T-cell (primary cell): ENCODE data around the gene SKAP2. TPM values are rescaled to one million over a fixed set of nuclear protein-coding genes. Genes with fewer than 3 reads are reported as not detected.
"Not testable (repeated sequence)": the region's sequence is repeated elsewhere in the genome, so short reads cannot be mapped to it uniquely, and the experiment has no call there.

Experiments used
- ATAC-seq, 4 experiments: fragments of 200-7000 bp in 3 of 4; fragments of 150-1000 bp in 1 of 4; cut with Tn5 transposase; replicated peaks in 1 of 4; 1 replicate in 3 of 4; 2 replicates in 1 of 4; pipeline ENCODE4 v1.10.0; 2021; ENCODE audit warnings: moderate library complexity in 3 of 4, mild to moderate bottlenecking in 2 of 4, moderate number of reproducible peaks in 1 of 4
- CTCF ChIA-PET, 2 donors: fragments of 300-600 bp; sonication (Branson Sonifier 250); formaldehyde crosslinking; loops; one replicate each; lab custom pipeline; 2022; ENCODE audit warnings: antibody characterized with exemption in 2 of 2; lab: Charles Lee
- POLR2A ChIA-PET, 2 donors: fragments of 300-600 bp; sonication (Branson Sonifier 250); formaldehyde crosslinking; loops; one replicate each; lab custom pipeline; 2022; ENCODE audit warnings: antibody characterized with exemption in 2 of 2; lab: Charles Lee
- DNase-seq, 35 experiments: peaks; one replicate each; pipeline versions ENCODE4 v3.0.0 to v3.0.0-alpha.2; 2013 to 2023
- H3K27ac ChIP-seq: one replicate; pipeline ENCODE4 v1.5.1; 2013; ENCODE audit warnings: low read length
- H3K27me3 ChIP-seq, 2 experiments: replicated peaks in 1 of 2; 1 replicate in 1 of 2; 2 replicates in 1 of 2; pipeline versions ENCODE4 v1.6.1 to v1.7.0; 2013; ENCODE audit warnings: low read length in 1 of 2, mixed read lengths in 1 of 2; ENCODE audit not compliant: control insufficient read depth in 2 of 2, insufficient read depth in 2 of 2; ENCODE audit errors: extremely low read depth in 1 of 2
- H3K36me3 ChIP-seq, 2 donors: 1 replicate in 1 of 2; 2 replicates in 1 of 2; pipeline versions ENCODE4 v1.6.1 to v1.7.0; 2013; ENCODE audit warnings: low read length in 1 of 2; ENCODE audit not compliant: control insufficient read depth in 2 of 2, insufficient read depth in 1 of 2; ENCODE audit errors: extremely low read depth in 1 of 2
- H3K4me1 ChIP-seq, 2 experiments: 1 replicate in 1 of 2; 2 replicates in 1 of 2; pipeline versions ENCODE4 v1.6.1 to v1.7.0; 2013; ENCODE audit warnings: low read length in 2 of 2, mixed read lengths in 1 of 2; ENCODE audit not compliant: insufficient read depth in 2 of 2, control insufficient read depth in 1 of 2; ENCODE audit errors: extremely low read depth in 1 of 2
- H3K4me3 ChIP-seq, 2 donors: 1 replicate in 1 of 2; 2 replicates in 1 of 2; pipeline versions ENCODE4 v1.5.1 to v1.7.0; 2013; ENCODE audit warnings: mild to moderate bottlenecking in 2 of 2, low read length in 1 of 2, moderate library complexity in 1 of 2; ENCODE audit not compliant: control insufficient read depth in 1 of 2; ENCODE audit errors: extremely low read depth in 1 of 2
- H3K9me3 ChIP-seq: 2 replicates; pipeline ENCODE4 v1.7.0; 2013
- H3K27ac Mint-ChIP-seq, 2 donors: one replicate each; pipeline ENCODE4 v1.8.0; 2020 to 2021; ENCODE audit warnings: mild to moderate bottlenecking in 2 of 2, mixed read lengths in 2 of 2
- H3K27me3 Mint-ChIP-seq, 2 donors: one replicate each; pipeline ENCODE4 v1.8.0; 2021 to 2022; ENCODE audit warnings: mixed read lengths in 2 of 2
- H3K36me3 Mint-ChIP-seq: one replicate; pipeline ENCODE4 v1.8.0; 2021; ENCODE audit warnings: mixed read lengths
- H3K4me1 Mint-ChIP-seq, 3 donors: one replicate each; pipeline ENCODE4 v1.8.0; 2020 to 2022; ENCODE audit warnings: mixed read lengths in 3 of 3, mild to moderate bottlenecking in 1 of 3
- H3K4me3 Mint-ChIP-seq, 3 donors: one replicate each; pipeline ENCODE4 v1.8.0; 2020 to 2022; ENCODE audit warnings: mild to moderate bottlenecking in 3 of 3, mixed read lengths in 3 of 3, moderate library complexity in 3 of 3
- H3K9me3 Mint-ChIP-seq, 3 donors: one replicate each; pipeline ENCODE4 v1.8.0; 2020 to 2022; ENCODE audit warnings: mixed read lengths in 3 of 3
- WGBS: methylation state at CpG from one replicate; pipeline ENCODE4 v1.1.5; 2013; ENCODE audit warnings: missing lambda C conversion rate; ENCODE audit not compliant: insufficient coverage; 5-methylcytosine and 5-hydroxymethylcytosine counted together
- total RNA-seq, 35 experiments: library from RNA in 6 of 35; stranded (reverse) in 6 of 35; fragments of 120-200 nt in 1 of 35; gene quantifications; one replicate each; pipeline versions ENCODE4 v1.2.1 to v1.2.4 and lab custom pipeline; 2013 to 2026

The SKAP2 gene
- total RNA-seq, 5 donors from 2014 or later (not counting 1 experiment from before 2014, with no cell fraction given) = 4.8 to 8.9 (median 7.7) TPM

- ATAC-seq, H3K4me1 Mint-ChIP-seq, H3K27ac ChIP-seq, DNase-seq, H3K27me3 ChIP-seq, H3K36me3 ChIP-seq, CTCF ChIA-PET, H3K4me1 ChIP-seq, H3K27ac Mint-ChIP-seq, H3K27me3 Mint-ChIP-seq, H3K9me3 ChIP-seq, H3K4me3 Mint-ChIP-seq, POLR2A ChIA-PET, H3K4me3 ChIP-seq, H3K9me3 Mint-ChIP-seq: not testable (repeated sequence)
- peaks cover 30% of the 10 kb centered on the region for H3K36me3 Mint-ChIP-seq
- WGBS = no CpG with 5 or more reads among the region's 3 CpGs
Measured at GRCh38 chr7:26836793-26837192, 27.6 kb downstream of the SKAP2 start.

- ChIA-PET POLR2A (no interaction called here), CTCF (interaction anchor here in 1 of 2 donors (0.7 kb wide), 1 partner anchor 128 kb away, joined by 3 read pairs; no protein-coding TSS in a partner anchor)
- Histone ChIP-seq H3K27me3 (no peaks in the 10 kb centered on the region), H3K27ac (no peak overlapping the region), H3K4me1 (no peaks in the 10 kb centered on the region), H3K4me3 (no peak overlapping the region), H3K9me3 (no peaks in the 10 kb centered on the region), H3K36me3 (no peaks in the 10 kb centered on the region)
- no peaks in the 10 kb centered on the region for H3K4me1 Mint-ChIP-seq
- ATAC-seq = no peak
- peaks cover 0 to 3% of the 10 kb centered on the region in 2 donors for H3K27me3 Mint-ChIP-seq
- peaks cover 7% of the 10 kb centered on the region for H3K36me3 Mint-ChIP-seq
- no peak overlapping the region for H3K4me3 Mint-ChIP-seq
- no CpG with 5 or more reads among the region's 3 CpGs for WGBS
- no peak for DNase-seq
- H3K9me3 Mint-ChIP-seq = no peaks in the 10 kb centered on the region
- no peak overlapping the region for H3K27ac Mint-ChIP-seq
Measured at GRCh38 chr7:26815426-26815825, 49.0 kb downstream of the SKAP2 start.

GRCh38 chr7:26813432-26813831 is 51.0 kb downstream of the SKAP2 start:
- ChIA-PET CTCF (interaction anchor here in 1 of 2 donors (0.6 kb wide), 1 partner anchor 90 kb away, joined by 3 read pairs; no protein-coding TSS in a partner anchor), POLR2A (no interaction called here)
- H3K4me3 ChIP-seq = no peak overlapping the region
- H3K27me3 ChIP-seq = no peaks in the 10 kb centered on the region
- no peaks in the 10 kb centered on the region for H3K9me3 Mint-ChIP-seq
- ATAC-seq (no peak), DNase-seq (no peak)
- H3K27ac ChIP-seq = no peak overlapping the region
- H3K4me3 Mint-ChIP-seq = no peak overlapping the region
- H3K9me3 ChIP-seq = no peaks in the 10 kb centered on the region
- no peaks in the 10 kb centered on the region for H3K4me1 Mint-ChIP-seq
- H3K36me3 ChIP-seq = no peaks in the 10 kb centered on the region
- H3K4me1 ChIP-seq = no peaks in the 10 kb centered on the region
- WGBS = no CpG with 5 or more reads among the region's 2 CpGs
- peaks cover 5% of the 10 kb centered on the region for H3K36me3 Mint-ChIP-seq
- H3K27ac Mint-ChIP-seq = no peak overlapping the region
- no peaks in the 10 kb centered on the region for H3K27me3 Mint-ChIP-seq

- H3K4me1 Mint-ChIP-seq = no peaks in the 10 kb centered on the region
- Histone ChIP-seq H3K36me3 (no peaks in the 10 kb centered on the region), H3K27ac (no peak overlapping the region), H3K4me1 (no peaks in the 10 kb centered on the region), H3K27me3 (peaks cover 0 to 3% of the 10 kb centered on the region in 2 experiments), H3K4me3 (no peak overlapping the region), H3K9me3 (no peaks in the 10 kb centered on the region)
- no peaks in the 10 kb centered on the region for H3K36me3 Mint-ChIP-seq
- ATAC-seq (no peak), DNase-seq (no peak)
- no peak overlapping the region for H3K4me3 Mint-ChIP-seq
- peaks cover 0 to 8% (median 4%) of the 10 kb centered on the region in 3 donors for H3K9me3 Mint-ChIP-seq
- ChIA-PET CTCF (no interaction called here), POLR2A (no interaction called here)
- no CpG with 5 or more reads among the region's 2 CpGs for WGBS
- H3K27ac Mint-ChIP-seq = no peak overlapping the region
- H3K27me3 Mint-ChIP-seq = peaks cover 2 to 5% of the 10 kb centered on the region in 2 donors
Measured at GRCh38 chr7:26794541-26794940, 69.8 kb downstream of the SKAP2 start.

GRCh38 chr7:26792576-26792975 is 71.8 kb downstream of the SKAP2 start:
- Histone ChIP-seq H3K9me3 (no peaks in the 10 kb centered on the region), H3K4me1 (no peaks in the 10 kb centered on the region), H3K36me3 (no peaks in the 10 kb centered on the region), H3K27me3 (peaks cover 0 to 3% of the 10 kb centered on the region in 2 experiments), H3K4me3 (no peak overlapping the region), H3K27ac (no peak overlapping the region)
- Mint-ChIP-seq H3K27me3 (no peaks in the 10 kb centered on the region), H3K9me3 (no peaks in the 10 kb centered on the region), H3K4me1 (no peaks in the 10 kb centered on the region), H3K4me3 (no peak overlapping the region), H3K27ac (no peak overlapping the region), H3K36me3 (no peaks in the 10 kb centered on the region)
- CTCF ChIA-PET = interaction anchor here in 1 of 2 donors (0.6 kb wide), 1 partner anchor 430 kb away, joined by 3 read pairs; no protein-coding TSS in a partner anchor
- no peak for DNase-seq
- no peak for ATAC-seq
- POLR2A ChIA-PET = no interaction called here

GRCh38 chr7:26792006-26792405 is 72.4 kb downstream of the SKAP2 start:
- Histone ChIP-seq H3K36me3 (no peaks in the 10 kb centered on the region), H3K4me3 (no peak overlapping the region), H3K27me3 (peaks cover 0 to 3% of the 10 kb centered on the region in 2 experiments), H3K27ac (no peak overlapping the region), H3K9me3 (no peaks in the 10 kb centered on the region), H3K4me1 (no peaks in the 10 kb centered on the region)
- ChIA-PET POLR2A (no interaction called here), CTCF (no interaction called here)
- Mint-ChIP-seq H3K27me3 (no peaks in the 10 kb centered on the region), H3K4me3 (no peak overlapping the region), H3K36me3 (no peaks in the 10 kb centered on the region), H3K4me1 (no peaks in the 10 kb centered on the region), H3K27ac (no peak overlapping the region), H3K9me3 (no peaks in the 10 kb centered on the region)
- DNase-seq = no peak
- ATAC-seq = no peak
